ENCODE measurements around the gene FOSB. TPM values are rescaled to one million over a fixed set of nuclear protein-coding genes. Genes with fewer than 3 reads are reported as not detected.

Gene FOSB
- total and polyA plus RNA-seq, 9 of the 15 experiments (the other 6 are each of a cell fraction or from before 2014, with no cell fraction given), result 0.11 to 2.7 (median 0.73) TPM

DNA sequence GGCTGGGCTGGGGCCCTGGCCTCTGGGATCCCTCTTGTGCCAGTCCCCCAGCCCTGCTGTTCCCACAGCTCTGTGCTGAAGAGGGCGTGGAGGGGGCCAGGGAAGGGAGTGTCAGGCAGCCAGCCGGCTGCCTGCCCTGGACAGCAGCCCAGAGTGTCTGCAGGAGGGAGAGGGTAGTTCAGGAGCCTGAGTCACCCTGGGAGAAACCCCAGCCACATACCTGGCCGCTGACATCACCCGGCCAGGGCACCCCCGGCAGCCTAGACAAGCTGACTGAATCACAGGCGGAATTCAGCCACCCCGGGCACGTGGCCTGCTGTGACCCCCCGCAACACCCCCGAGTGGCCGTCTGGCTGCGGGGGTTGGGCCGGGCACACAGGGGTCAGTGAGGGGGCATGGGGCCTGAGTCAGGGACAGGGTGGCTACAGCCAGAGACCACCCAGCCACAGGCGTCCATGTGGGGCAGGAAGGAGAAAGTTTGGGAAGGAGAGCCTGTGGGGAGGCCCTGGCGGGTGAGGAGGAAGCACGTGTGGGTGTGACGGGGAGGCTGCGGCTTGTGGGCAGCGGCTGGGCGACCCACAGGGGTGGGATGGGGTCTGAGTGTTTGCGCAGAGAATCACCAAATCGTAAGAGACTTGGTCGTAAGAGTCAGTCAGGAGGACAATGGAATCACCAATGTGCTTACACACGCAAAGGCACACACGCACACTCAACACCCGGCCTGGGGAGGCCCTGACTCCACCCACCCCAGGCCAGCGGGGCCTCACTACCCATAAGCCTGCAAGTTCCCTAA lies 11.9 kb upstream of the FOSB start (continued):
- TF ChIP-seq ZNF121 (CRISPR knock-in tag; conservative IDR thresholded peaks at IDR 0.05), result no peak
- TF ChIP-seq MTA2 (IDR thresholded peaks at IDR 0.05; ENCODE audit: low read depth), result no peak
- no peak for TF ChIP-seq ZNF407 (IDR thresholded peaks at IDR 0.05; ENCODE audit: low read depth)
- TF ChIP-seq SRF (CRISPR knock-in tag; IDR thresholded peaks at IDR 0.05), result peak in 1 of 2 experiments; percentile 64; a peak in 1 of 4 replicates
- peak; percentile 23 for TF ChIP-seq POLR2B (IDR thresholded peaks at IDR 0.05; ENCODE audit: low read depth, partially characterized antibody)
- TF ChIP-seq ATF1 (CRISPR knock-in tag; IDR thresholded peaks at IDR 0.05), result no peak
- TF ChIP-seq ATF1 (tag; IDR thresholded peaks at IDR 0.05), result peak; percentile 76
- TF ChIP-seq MAFK (IDR thresholded peaks at IDR 0.05; ENCODE audit: low read length), result 0 out of 2 replicates have a peak, but pooled peaks have one; percentile 37
- TF ChIP-seq NFE2L1 (tag; IDR thresholded peaks at IDR 0.05; ENCODE audit: borderline replicate concordance, low read depth), result no peak
- no peak for TF ChIP-seq CHD1 (IDR thresholded peaks at IDR 0.05; ENCODE audit: low read length)
- TF ChIP-seq PATZ1 (CRISPR knock-in tag; IDR thresholded peaks at IDR 0.05; ENCODE audit: borderline replicate concordance), result no peak
- TF ChIP-seq POLR2G (IDR thresholded peaks at IDR 0.05; ENCODE audit: low read depth, low read length), result peak; percentile 80
- TF ChIP-seq ZNF239 (CRISPR knock-in tag; IDR thresholded peaks at IDR 0.05), result no peak
- TF ChIP-seq UBTF (IDR thresholded peaks at IDR 0.05; ENCODE audit: borderline replicate concordance in 1 of 2, low read depth in 2 of 2, low read length in 2 of 2), result peak in 1 of 2 experiments; percentile 52; a peak in 1 of 4 replicates
